Kidney glomerular epithelial cell (primary cell): ENCODE results near the gene ZFC3H1.
"Not testable (repeated sequence)": the region's sequence is repeated elsewhere in the genome, so short reads cannot be mapped to it uniquely, and the experiment has no call there.

Source experiments
- DNase-seq: peaks from one replicate; lab custom pipeline; 2025; lab: John Stamatoyannopoulos, UW

The ZFC3H1 gene

GRCh38 chr12:71576496-71576895 lies 87.2 kb downstream of the ZFC3H1 start:
- DNase-seq = no peak

DNA sequence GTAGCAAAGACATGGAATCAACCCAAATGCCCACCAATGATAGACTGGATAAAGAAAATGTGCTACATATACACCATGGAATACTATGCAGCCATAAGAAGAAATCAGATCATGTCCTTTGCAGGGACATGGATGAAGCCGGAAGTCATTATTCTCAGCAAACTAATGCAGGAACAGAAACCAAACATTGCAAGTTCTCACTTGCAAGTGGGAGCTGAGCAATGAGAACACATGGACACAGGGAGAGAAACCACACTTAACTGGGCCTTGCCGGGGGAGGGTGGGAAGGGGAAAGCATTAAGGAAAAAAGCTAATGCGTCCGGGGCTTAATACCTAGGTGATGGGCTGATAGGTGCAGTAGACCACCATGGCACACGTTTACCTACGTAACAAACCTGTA lies 93.8 kb downstream of the ZFC3H1 start:
- not testable (repeated sequence) for DNase-seq

DNA sequence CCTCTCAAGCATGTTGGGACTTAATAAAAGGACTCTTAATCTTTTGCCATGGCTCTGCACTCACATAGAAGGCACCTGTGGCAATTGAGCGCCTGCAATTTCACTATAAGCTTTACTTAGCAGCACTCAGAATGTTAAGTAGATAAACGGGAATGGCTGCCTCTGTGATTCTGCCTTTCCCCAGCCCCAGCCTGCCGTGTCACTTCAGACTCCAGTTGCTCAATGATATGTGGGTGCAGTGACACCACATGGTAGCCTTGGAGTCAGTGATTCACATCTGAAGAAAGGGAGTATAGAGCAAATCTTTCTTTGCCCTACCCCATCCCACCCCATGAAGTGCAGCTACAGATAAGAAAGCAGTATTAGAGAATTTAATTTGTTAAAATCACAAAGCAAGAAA lies 96.1 kb downstream of the ZFC3H1 start:
- no peak for DNase-seq

- DNase-seq = no peak
Measured at GRCh38 chr12:71566655-71567054, 97.0 kb downstream of the ZFC3H1 start.

- no peak for DNase-seq
Measured at GRCh38 chr12:71565535-71565934, 98.1 kb downstream of the ZFC3H1 start.

DNA sequence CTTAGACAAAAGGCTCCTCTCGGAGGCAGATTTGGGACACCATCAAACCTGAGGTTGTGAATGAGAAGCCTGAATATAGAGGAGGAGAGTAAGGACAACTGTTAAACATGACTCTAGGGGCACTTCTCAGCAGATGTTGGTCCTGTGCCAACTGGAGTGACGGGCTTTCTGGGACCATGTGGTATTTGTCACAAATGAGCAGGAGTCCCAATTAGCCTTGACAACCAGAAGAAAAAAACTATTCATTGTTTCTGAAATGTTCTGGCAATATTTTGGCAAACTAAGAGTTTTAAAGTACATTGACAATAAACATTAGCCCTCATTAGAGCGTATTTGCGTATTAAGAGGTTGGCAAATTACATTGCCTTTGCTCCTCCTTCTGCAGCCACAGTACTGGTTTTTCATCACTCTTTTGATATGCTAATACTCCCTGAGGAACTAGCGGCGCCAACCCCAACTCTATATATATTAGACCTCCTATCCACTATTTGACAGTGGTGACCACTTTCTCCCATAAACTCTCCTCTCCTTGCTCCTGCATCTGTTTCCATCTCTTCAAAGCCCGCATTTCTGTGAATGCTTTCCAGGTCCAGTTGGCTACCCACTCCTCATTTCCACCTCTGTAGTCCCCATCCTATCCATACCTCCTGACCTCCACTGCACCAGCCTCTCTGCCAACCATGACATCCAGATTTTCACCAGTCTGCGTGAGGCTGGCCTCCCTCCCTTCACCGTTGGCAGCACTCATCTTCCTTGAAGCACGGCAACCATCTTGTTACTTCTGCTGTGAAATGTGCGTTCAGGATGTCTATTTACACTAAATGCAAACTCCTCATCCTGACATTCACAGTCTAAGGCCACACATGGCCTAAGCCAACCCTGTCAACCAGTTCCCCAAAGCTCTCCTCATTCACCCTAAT lies 100.7 kb downstream of the ZFC3H1 start:
- DNase-seq = no peak
